ENCODE results near the gene SHC2. TPM values are rescaled to one million over a fixed set of nuclear protein-coding genes. Genes with fewer than 3 reads are reported as not detected.

Gene SHC2
- total and polyA plus RNA-seq, 4 donors = 11.2 to 23.1 (median 14.5) TPM

- Histone ChIP-seq H3K9me3 (ENCODE audit: control insufficient read depth in 4 of 4, insufficient read depth in 3 of 4, low read length in 3 of 4) (no peaks in the 10 kb centered on the region), H3K27ac (ENCODE audit: low read depth in 1 of 2, low read length in 1 of 2) (no peak overlapping the region), H3K27me3 (ENCODE audit: control insufficient read depth in 3 of 3, insufficient read depth in 3 of 3, low read length in 2 of 3) (peaks cover 0 to 15% (median 11%) of the 10 kb centered on the region in 3 donors), H3K4me3 (no peak overlapping the region), H3K9ac (ENCODE audit: insufficient read depth in 1 of 2, low read length in 2 of 2) (no peak overlapping the region), H3K4me1 (ENCODE audit: control insufficient read depth in 5 of 5, insufficient read depth in 5 of 5, low read length in 5 of 5) (peaks cover 0 to 2% (median 0%) of the 10 kb centered on the region in 5 donors), H3K36me3 (ENCODE audit: control insufficient read depth in 4 of 4, insufficient read depth in 4 of 4, low read length in 4 of 4) (no peaks in the 10 kb centered on the region)
- ATAC-seq (ENCODE audit: insufficient read depth, low FRiP score) (no peak), DNase-seq (no peak)
- TF ChIP-seq, protein P1, sequence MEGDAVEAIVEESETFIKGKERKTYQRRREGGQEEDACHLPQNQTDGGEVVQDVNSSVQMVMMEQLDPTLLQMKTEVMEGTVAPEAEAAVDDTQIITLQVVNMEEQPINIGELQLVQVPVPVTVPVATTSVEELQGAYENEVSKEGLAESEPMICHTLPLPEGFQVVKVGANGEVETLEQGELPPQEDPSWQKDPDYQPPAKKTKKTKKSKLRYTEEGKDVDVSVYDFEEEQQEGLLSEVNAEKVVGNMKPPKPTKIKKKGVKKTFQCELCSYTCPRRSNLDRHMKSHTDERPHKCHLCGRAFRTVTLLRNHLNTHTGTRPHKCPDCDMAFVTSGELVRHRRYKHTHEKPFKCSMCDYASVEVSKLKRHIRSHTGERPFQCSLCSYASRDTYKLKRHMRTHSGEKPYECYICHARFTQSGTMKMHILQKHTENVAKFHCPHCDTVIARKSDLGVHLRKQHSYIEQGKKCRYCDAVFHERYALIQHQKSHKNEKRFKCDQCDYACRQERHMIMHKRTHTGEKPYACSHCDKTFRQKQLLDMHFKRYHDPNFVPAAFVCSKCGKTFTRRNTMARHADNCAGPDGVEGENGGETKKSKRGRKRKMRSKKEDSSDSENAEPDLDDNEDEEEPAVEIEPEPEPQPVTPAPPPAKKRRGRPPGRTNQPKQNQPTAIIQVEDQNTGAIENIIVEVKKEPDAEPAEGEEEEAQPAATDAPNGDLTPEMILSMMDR (IDR thresholded peaks at IDR 0.05; ENCODE audit: control extremely low read depth, extremely low read depth) = no peak
- WGBS, 2 donors = 83 to 90% methylated on average over 14 of the region's 14 CpGs
These were observed 93.3 kb downstream of the SHC2 start for GRCh38 chr19:367561-367960.

DNA sequence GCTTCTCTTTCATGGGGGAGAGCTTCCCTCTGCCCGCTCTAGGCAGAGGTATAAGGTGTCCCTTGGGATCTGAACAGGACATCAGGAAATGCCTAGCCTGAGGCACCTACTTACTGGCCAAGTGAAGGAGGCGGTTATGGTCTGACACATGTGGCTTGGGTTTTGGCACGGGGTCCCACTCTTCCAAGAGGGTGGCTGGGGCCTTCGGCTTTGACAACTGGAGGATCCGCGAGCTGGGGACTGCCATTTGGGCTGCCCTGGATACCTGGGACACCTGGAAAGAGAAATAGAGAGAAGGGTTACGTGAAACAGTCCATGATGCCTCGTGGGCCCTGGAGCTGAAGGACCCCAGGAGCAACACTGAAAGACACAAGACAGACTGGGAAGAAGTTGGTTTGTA lies 93.9 kb downstream of the SHC2 start:
- no peak for DNase-seq
- no peaks in the 10 kb centered on the region for H3K36me3 ChIP-seq (ENCODE audit: control insufficient read depth in 4 of 4, insufficient read depth in 4 of 4, low read length in 4 of 4)
- 94 to 95% methylated on average over 8 of the region's 8 CpGs for WGBS, 2 donors

More for the DNA sequence above, 93.9 kb downstream of the SHC2 start:
- H3K27me3 ChIP-seq (ENCODE audit: control insufficient read depth in 3 of 3, insufficient read depth in 3 of 3, low read length in 2 of 3) = peaks cover 0 to 15% (median 11%) of the 10 kb centered on the region in 3 donors
- H3K9ac ChIP-seq (ENCODE audit: insufficient read depth in 1 of 2, low read length in 2 of 2) = no peak overlapping the region
- no peak for ATAC-seq (ENCODE audit: insufficient read depth, low FRiP score)
- TF ChIP-seq, protein P1 (IDR thresholded peaks at IDR 0.05; ENCODE audit: control extremely low read depth, extremely low read depth) = no peak
- H3K4me1 ChIP-seq (ENCODE audit: control insufficient read depth in 5 of 5, insufficient read depth in 5 of 5, low read length in 5 of 5) = peaks cover 0 to 2% (median 0%) of the 10 kb centered on the region in 5 donors
- H3K9me3 ChIP-seq (ENCODE audit: control insufficient read depth in 4 of 4, insufficient read depth in 3 of 4, low read length in 3 of 4) = no peaks in the 10 kb centered on the region
- H3K4me3 ChIP-seq = no peak overlapping the region
- no peak overlapping the region for H3K27ac ChIP-seq (ENCODE audit: low read depth in 1 of 2, low read length in 1 of 2)

Small RNA genes lying within 50 kb of the gene (small RNA-seq; reads per million reads assigned to genes)
- not detected for gene RNA5SP462 (ENCODE audit: low replicate concordance)

Other genes with a start within 250 kb of the SHC2 start
- gene PLPP2, start 169.6 kb downstream of the SHC2 start, total RNA-seq = 10 to 100 TPM; 14.1 to 41.3 TPM
- gene PLPP2, start 169.6 kb downstream of the SHC2 start, polyA plus RNA-seq = 10 to 100 TPM; 34.5 to 35.6 TPM
- gene MIER2, start 116.2 kb downstream of the SHC2 start, total RNA-seq = 10 to 100 TPM; 19.4 to 34.0 TPM
- gene MIER2, start 116.2 kb downstream of the SHC2 start, polyA plus RNA-seq = 10 to 100 TPM; 22.5 to 34.9 TPM
- gene C2CD4C, start 51.9 kb downstream of the SHC2 start, total RNA-seq = 1 to 10 TPM in 1 of 2 donors, under 1 TPM in 1; 0.88 to 1.4 TPM
- gene C2CD4C, start 51.9 kb downstream of the SHC2 start, polyA plus RNA-seq = 1 to 10 TPM; 1.2 TPM
- gene MADCAM1, start 35.5 kb upstream of the SHC2 start, total RNA-seq = 1 to 10 TPM in 1 of 2 donors, under 1 TPM in 1; 0.80 to 4.4 TPM
- under 1 TPM; 0.24 to 0.41 TPM for gene MADCAM1, start 35.5 kb upstream of the SHC2 start, polyA plus RNA-seq
- gene TPGS1, start 46.5 kb upstream of the SHC2 start, total RNA-seq = 10 to 100 TPM; 12.2 to 31.7 TPM
- gene TPGS1, start 46.5 kb upstream of the SHC2 start, polyA plus RNA-seq = 10 to 100 TPM; 19.4 to 32.7 TPM
- 10 to 100 TPM; 42.9 to 67.9 TPM for gene CDC34, start 70.7 kb upstream of the SHC2 start, total RNA-seq
- gene CDC34, start 70.7 kb upstream of the SHC2 start, polyA plus RNA-seq = 10 to 100 TPM; 52.3 to 89.1 TPM
- gene GZMM, start 83.0 kb upstream of the SHC2 start, total RNA-seq = 1 to 10 TPM in 1 of 2 donors, under 1 TPM in 1; 0.74 to 2.6 TPM
- 1 to 10 TPM; 2.4 to 3.0 TPM for gene GZMM, start 83.0 kb upstream of the SHC2 start, polyA plus RNA-seq
- gene BSG, start 111.6 kb upstream of the SHC2 start, total RNA-seq = 100 to 1,000 TPM; 239 to 416 TPM
- gene BSG, start 111.6 kb upstream of the SHC2 start, polyA plus RNA-seq = 100 to 1,000 TPM; 333 to 376 TPM
- gene HCN2, start 128.8 kb upstream of the SHC2 start, total RNA-seq = under 1 TPM; 0.21 to 0.37 TPM
- under 1 TPM; 0.04 to 0.11 TPM for gene HCN2, start 128.8 kb upstream of the SHC2 start, polyA plus RNA-seq
- gene POLRMT, start 172.5 kb upstream of the SHC2 start, total RNA-seq = 10 to 100 TPM; 16.1 to 43.3 TPM
- gene POLRMT, start 172.5 kb upstream of the SHC2 start, polyA plus RNA-seq = 10 to 100 TPM; 33.5 to 76.7 TPM
- gene FGF22, start 178.8 kb upstream of the SHC2 start, total RNA-seq = under 1 TPM; 0.23 to 0.46 TPM
- gene FGF22, start 178.8 kb upstream of the SHC2 start, polyA plus RNA-seq = under 1 TPM; 0.10 to 0.85 TPM
- 10 to 100 TPM; 18.1 to 46.2 TPM for gene RNF126, start 202.2 kb upstream of the SHC2 start, total RNA-seq
- gene RNF126, start 202.2 kb upstream of the SHC2 start, polyA plus RNA-seq = 10 to 100 TPM; 32.2 to 41.9 TPM
- 100 to 1,000 TPM in 1 of 2 donors, 10 to 100 TPM in 1; 15.1 to 120 TPM for gene FSTL3, start 215.4 kb upstream of the SHC2 start, total RNA-seq
- 100 to 1,000 TPM; 109 to 172 TPM for gene FSTL3, start 215.4 kb upstream of the SHC2 start, polyA plus RNA-seq
- gene PRSS57, start 234.4 kb upstream of the SHC2 start, total RNA-seq = 1 to 10 TPM in 1 of 2 donors, not detected in 1; 2.0 TPM
- gene PRSS57, start 234.4 kb upstream of the SHC2 start, polyA plus RNA-seq = under 1 TPM; 0.10 to 0.60 TPM
- gene PALM, start 247.9 kb upstream of the SHC2 start, total RNA-seq = 10 to 100 TPM; 33.5 to 45.7 TPM
- 10 to 100 TPM; 16.2 to 22.7 TPM for gene PALM, start 247.9 kb upstream of the SHC2 start, polyA plus RNA-seq

Measured in lung (tissue), 13 donors.